SK-N-MC (cell line): ENCODE data around the gene REEP1.

Experiments
- DNase-seq: peaks from one replicate; pipeline ENCODE4 v3.0.0-alpha.2; 2011; ENCODE audit warnings: low read depth, low spot score
- H3K27ac ChIP-seq: fragments of 200-600 bp; sonication (generic); 2 replicates; pipeline ENCODE4 v1.5.1; 2016; ENCODE audit warnings: mixed run types
- H3K36me3 ChIP-seq: fragments of 200-600 bp; sonication (generic); 2 replicates; pipeline ENCODE4 v1.6.1; 2017; ENCODE audit warnings: antibody characterized with exemption, low read length, mixed read lengths; ENCODE audit not compliant: insufficient read depth
- H3K4me3 ChIP-seq: fragments of 200-600 bp; sonication (generic); 2 replicates; pipeline ENCODE4 v1.5.1; 2016
- H3K9ac ChIP-seq: fragments of 200-600 bp; sonication (generic); 2 replicates; pipeline ENCODE4 v1.8.0; 2017; ENCODE audit warnings: mixed run types, mixed read lengths; ENCODE audit not compliant: insufficient read length
- H3K9me3 ChIP-seq: fragments of 200-600 bp; sonication (generic); 2 replicates; pipeline ENCODE4 v1.6.1; 2017; ENCODE audit warnings: low read depth, mild to moderate bottlenecking, antibody characterized with exemption, low read length, moderate library complexity, mixed read lengths
- EZH2 ChIP-seq: fragments of 200-600 bp; sonication (generic); IDR thresholded peaks from one replicate; pipeline ENCODE4 v1.6.1; 2017; ENCODE audit warnings: antibody characterized with exemption
- FOXP2 ChIP-seq: optimal IDR thresholded peaks from 2 replicates; pipeline ENCODE3; 2011; ENCODE audit warnings: mild to moderate bottlenecking, moderate library complexity; ENCODE audit not compliant: insufficient read depth; ENCODE audit errors: extremely low read length, control extremely low read depth
- POLR2AphosphoS5 ChIP-seq: IDR thresholded peaks from 2 replicates; pipeline ENCODE4 v1.6.1; 2012; ENCODE audit warnings: mild to moderate bottlenecking, low read depth, low read length, borderline replicate concordance

REEP1 gene

GRCh38 chr2:86337244-86337835 is at the start of gene REEP1:
Gene REEP1, minus strand, starts transcription at chr2:86337626. Its CDS starts 116 bp downstream, at chr2:86337510.
- Histone ChIP-seq H3K9me3 (peaks cover under 1% of the 10 kb centered on the region; the same call in 1 of the 2 replicates), H3K4me3 (peak within 1 kb of the TSS; percentile 77), H3K27ac (no peak within 1 kb of the TSS), H3K9ac (no peak within 1 kb of the TSS), H3K36me3 (no peaks in the 10 kb centered on the region)
- DNase-seq, result no peak
- TF ChIP-seq POLR2AphosphoS5 (no peak), EZH2 (no peak), FOXP2 (no peak)

- TF ChIP-seq EZH2, result no peak
- no peak overlapping the region for H3K4me3 ChIP-seq
- no peaks in the 10 kb centered on the region for H3K36me3 ChIP-seq
- H3K27ac ChIP-seq, result no peak overlapping the region
- no peak for DNase-seq
- no peaks in the 10 kb centered on the region for H3K9me3 ChIP-seq
- H3K9ac ChIP-seq, result no peak overlapping the region
Measured at GRCh38 chr2:86383844-86384243, 46.4 kb upstream of the REEP1 start.

- Histone ChIP-seq H3K9me3 (no peaks in the 10 kb centered on the region), H3K4me3 (no peak overlapping the region), H3K9ac (no peak overlapping the region), H3K27ac (no peak overlapping the region), H3K36me3 (no peaks in the 10 kb centered on the region)
- TF ChIP-seq EZH2 (no peak), FOXP2 (no peak), POLR2AphosphoS5 (no peak)
- no peak for DNase-seq
Measured at GRCh38 chr2:86382698-86383097, 45.3 kb upstream of the REEP1 start.

- Histone ChIP-seq H3K9me3 (no peaks in the 10 kb centered on the region), H3K36me3 (no peaks in the 10 kb centered on the region), H3K4me3 (no peak overlapping the region), H3K27ac (no peak overlapping the region), H3K9ac (no peak overlapping the region)
- no peak for DNase-seq
- TF ChIP-seq POLR2AphosphoS5, result no peak
- no peak for TF ChIP-seq FOXP2
- no peak for TF ChIP-seq EZH2
Measured at GRCh38 chr2:86382108-86382507, 44.7 kb upstream of the REEP1 start.

- Histone ChIP-seq H3K9me3 (no peaks in the 10 kb centered on the region), H3K4me3 (no peak overlapping the region), H3K36me3 (no peaks in the 10 kb centered on the region), H3K27ac (no peak overlapping the region), H3K9ac (no peak overlapping the region)
- no peak for DNase-seq
- TF ChIP-seq FOXP2 (no peak), POLR2AphosphoS5 (no peak), EZH2 (no peak)
Measured at GRCh38 chr2:86378469-86378868, 41.0 kb upstream of the REEP1 start.

- H3K9ac ChIP-seq, result no peak overlapping the region
- no peak for TF ChIP-seq EZH2
- TF ChIP-seq POLR2AphosphoS5, result no peak
- no peak for TF ChIP-seq FOXP2
- no peak for DNase-seq
Measured at GRCh38 chr2:86375623-86376022, 38.2 kb upstream of the REEP1 start.

GRCh38 chr2:86372641-86373502 is 35.4 kb upstream of the REEP1 start:
- no peak overlapping the region for H3K27ac ChIP-seq
- no peak for DNase-seq
- no peaks in the 10 kb centered on the region for H3K36me3 ChIP-seq
- no peaks in the 10 kb centered on the region for H3K9me3 ChIP-seq
- H3K4me3 ChIP-seq, result no peak overlapping the region
- TF ChIP-seq FOXP2 (no peak), EZH2 (no peak), POLR2AphosphoS5 (no peak)
- no peak overlapping the region for H3K9ac ChIP-seq

More at GRCh38 chr2:86375623-86376022, 38.2 kb upstream of the REEP1 start:
- no peaks in the 10 kb centered on the region for H3K36me3 ChIP-seq
- H3K9me3 ChIP-seq, result no peaks in the 10 kb centered on the region
- H3K27ac ChIP-seq, result no peak overlapping the region
- no peak overlapping the region for H3K4me3 ChIP-seq

GRCh38 chr2:86372133-86372532 is 34.7 kb upstream of the REEP1 start:
- H3K9ac ChIP-seq, result no peak overlapping the region
- H3K36me3 ChIP-seq, result no peaks in the 10 kb centered on the region
- H3K9me3 ChIP-seq, result no peaks in the 10 kb centered on the region
- no peak for TF ChIP-seq POLR2AphosphoS5
- no peak for TF ChIP-seq EZH2
- TF ChIP-seq FOXP2, result no peak
- no peak overlapping the region for H3K27ac ChIP-seq
- no peak overlapping the region for H3K4me3 ChIP-seq
- DNase-seq, result no peak

GRCh38 chr2:86371527-86371926 is 34.1 kb upstream of the REEP1 start:
- Histone ChIP-seq H3K9me3 (no peaks in the 10 kb centered on the region), H3K27ac (no peak overlapping the region), H3K36me3 (no peaks in the 10 kb centered on the region), H3K4me3 (no peak overlapping the region), H3K9ac (no peak overlapping the region)
- no peak for TF ChIP-seq EZH2
- TF ChIP-seq FOXP2, result no peak
- TF ChIP-seq POLR2AphosphoS5, result no peak
- no peak for DNase-seq
